NT2/D1 (cell line): ENCODE results near the gene SLC39A13.

ENCODE experiments used
- DNase-seq: peaks from one replicate; pipeline ENCODE4 v3.0.0-alpha.2; 2011; ENCODE audit warnings: low read depth, low spot score
- H3K27me3 ChIP-seq: 2 replicates; pipeline ENCODE4 v1.6.0; 2011; ENCODE audit warnings: mild to moderate bottlenecking; ENCODE audit not compliant: insufficient read length, insufficient read depth
- H3K36me3 ChIP-seq: 2 replicates; pipeline ENCODE4 v1.6.1; 2011; ENCODE audit warnings: mild to moderate bottlenecking, low read length, mixed read lengths; ENCODE audit not compliant: insufficient read depth, insufficient read length
- H3K4me1 ChIP-seq: 2 replicates; pipeline ENCODE4 v1.5.1; 2011; ENCODE audit not compliant: insufficient read depth, insufficient read length
- H3K4me3 ChIP-seq: 2 replicates; pipeline ENCODE4 v1.5.1; 2011; ENCODE audit warnings: low read depth; ENCODE audit not compliant: insufficient read length
- H3K9ac ChIP-seq: 2 replicates; pipeline ENCODE4 v1.6.0; 2011; ENCODE audit warnings: low read depth; ENCODE audit not compliant: insufficient read length
- H3K9me3 ChIP-seq: 2 replicates; pipeline ENCODE4 v1.5.1; 2011; ENCODE audit warnings: mild to moderate bottlenecking, low read length; ENCODE audit not compliant: insufficient read depth
- SUZ12 ChIP-seq: IDR thresholded peaks from 2 replicates; pipeline ENCODE4 v1.6.1; 2011; ENCODE audit not compliant: insufficient read length, insufficient read depth; ENCODE audit errors: extremely low read depth
- YY1 ChIP-seq: IDR thresholded peaks from 2 replicates; pipeline ENCODE4 v1.6.1; 2011; ENCODE audit not compliant: insufficient read length, insufficient read depth
- ZNF274 ChIP-seq: IDR thresholded peaks from 2 replicates; pipeline ENCODE4 v1.6.1; 2011; ENCODE audit warnings: mild to moderate bottlenecking, low read depth, low read length

Gene SLC39A13

GRCh38 chr11:47436726-47437125, 28.3 kb downstream of the SLC39A13 start:
- H3K27me3 ChIP-seq: no peaks in the 10 kb centered on the region
- H3K9ac ChIP-seq: no peak overlapping the region
- H3K4me1 ChIP-seq: peaks cover 3% of the 10 kb centered on the region
- no peak for DNase-seq
- H3K36me3 ChIP-seq: no peaks in the 10 kb centered on the region
- no peak overlapping the region for H3K4me3 ChIP-seq
- no peaks in the 10 kb centered on the region for H3K9me3 ChIP-seq
- TF ChIP-seq SUZ12 (no peak), YY1 (no peak), ZNF274 (no peak)

- Histone ChIP-seq H3K36me3 (no peaks in the 10 kb centered on the region), H3K27me3 (no peaks in the 10 kb centered on the region), H3K9me3 (no peaks in the 10 kb centered on the region), H3K4me1 (peaks cover 3% of the 10 kb centered on the region), H3K4me3 (no peak overlapping the region), H3K9ac (no peak overlapping the region)
- DNase-seq: no peak
- no peak for TF ChIP-seq ZNF274
- no peak for TF ChIP-seq SUZ12
- TF ChIP-seq YY1: no peak
Measured at GRCh38 chr11:47437218-47437745, 28.9 kb downstream of the SLC39A13 start.

- no peaks in the 10 kb centered on the region for H3K27me3 ChIP-seq
- no peaks in the 10 kb centered on the region for H3K9me3 ChIP-seq
- H3K9ac ChIP-seq: peak overlapping the region; percentile 69
- no peaks in the 10 kb centered on the region for H3K36me3 ChIP-seq
- peaks cover 3% of the 10 kb centered on the region for H3K4me1 ChIP-seq
- H3K4me3 ChIP-seq: no peak overlapping the region
- DNase-seq: no peak
- no peak for TF ChIP-seq SUZ12
- no peak for TF ChIP-seq ZNF274
- no peak for TF ChIP-seq YY1
Measured at GRCh38 chr11:47437746-47438418, 29.5 kb downstream of the SLC39A13 start.

- no peak overlapping the region for H3K9ac ChIP-seq
- H3K4me3 ChIP-seq: no peak overlapping the region
- TF ChIP-seq ZNF274: no peak
- no peak for TF ChIP-seq YY1
- no peak for TF ChIP-seq SUZ12
Measured at GRCh38 chr11:47438721-47439120, 30.3 kb downstream of the SLC39A13 start.

GRCh38 chr11:47440054-47440476, 31.7 kb downstream of the SLC39A13 start:
- TF ChIP-seq SUZ12: no peak
- no peak for TF ChIP-seq YY1
- TF ChIP-seq ZNF274: no peak
- no peak for DNase-seq

More at GRCh38 chr11:47438721-47439120, 30.3 kb downstream of the SLC39A13 start:
- Histone ChIP-seq H3K27me3 (no peaks in the 10 kb centered on the region), H3K36me3 (no peaks in the 10 kb centered on the region), H3K9me3 (no peaks in the 10 kb centered on the region), H3K4me1 (peaks cover 3% of the 10 kb centered on the region)
- DNase-seq: no peak

GRCh38 chr11:47441421-47441820, 33.0 kb downstream of the SLC39A13 start:
- H3K4me1 ChIP-seq: peaks cover 3% of the 10 kb centered on the region
- no peaks in the 10 kb centered on the region for H3K36me3 ChIP-seq
- TF ChIP-seq ZNF274 (no peak), SUZ12 (no peak), YY1 (no peak)
- no peaks in the 10 kb centered on the region for H3K9me3 ChIP-seq
- H3K9ac ChIP-seq: no peak overlapping the region
- DNase-seq: no peak
- H3K27me3 ChIP-seq: no peaks in the 10 kb centered on the region
- no peak overlapping the region for H3K4me3 ChIP-seq

More at GRCh38 chr11:47440054-47440476, 31.7 kb downstream of the SLC39A13 start:
- Histone ChIP-seq H3K4me1 (peaks cover 3% of the 10 kb centered on the region), H3K36me3 (no peaks in the 10 kb centered on the region), H3K27me3 (no peaks in the 10 kb centered on the region), H3K9me3 (no peaks in the 10 kb centered on the region), H3K9ac (no peak overlapping the region), H3K4me3 (no peak overlapping the region)

DNA sequence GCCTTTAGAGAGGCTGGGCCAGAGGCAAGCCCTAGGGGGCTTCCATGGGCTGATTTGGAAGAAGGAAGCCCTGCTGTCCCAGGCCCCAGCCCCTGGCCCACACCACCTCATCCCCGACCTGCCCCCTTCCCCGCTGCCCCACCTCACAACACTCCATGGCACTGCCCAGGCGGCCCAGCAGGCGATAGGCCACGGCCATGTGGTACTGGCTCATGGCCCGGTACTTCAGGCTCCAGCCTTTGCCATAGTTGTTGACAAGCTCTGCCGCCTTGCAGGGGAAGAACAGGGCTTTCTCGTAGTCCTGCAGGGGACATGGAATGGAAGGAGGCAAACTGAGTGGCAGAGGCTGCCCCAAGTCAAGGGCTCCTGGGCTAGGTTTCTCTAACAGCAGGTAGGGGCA, 34.1 kb downstream of the SLC39A13 start:
- no peak for DNase-seq
- Histone ChIP-seq H3K27me3 (no peaks in the 10 kb centered on the region), H3K9me3 (no peaks in the 10 kb centered on the region), H3K4me1 (peaks cover 3% of the 10 kb centered on the region), H3K4me3 (no peak overlapping the region), H3K9ac (no peak overlapping the region), H3K36me3 (no peaks in the 10 kb centered on the region)
- TF ChIP-seq YY1 (no peak), ZNF274 (no peak), SUZ12 (no peak)
